ENCODE measurements around the gene ARVCF.

Gene ARVCF

DNA sequence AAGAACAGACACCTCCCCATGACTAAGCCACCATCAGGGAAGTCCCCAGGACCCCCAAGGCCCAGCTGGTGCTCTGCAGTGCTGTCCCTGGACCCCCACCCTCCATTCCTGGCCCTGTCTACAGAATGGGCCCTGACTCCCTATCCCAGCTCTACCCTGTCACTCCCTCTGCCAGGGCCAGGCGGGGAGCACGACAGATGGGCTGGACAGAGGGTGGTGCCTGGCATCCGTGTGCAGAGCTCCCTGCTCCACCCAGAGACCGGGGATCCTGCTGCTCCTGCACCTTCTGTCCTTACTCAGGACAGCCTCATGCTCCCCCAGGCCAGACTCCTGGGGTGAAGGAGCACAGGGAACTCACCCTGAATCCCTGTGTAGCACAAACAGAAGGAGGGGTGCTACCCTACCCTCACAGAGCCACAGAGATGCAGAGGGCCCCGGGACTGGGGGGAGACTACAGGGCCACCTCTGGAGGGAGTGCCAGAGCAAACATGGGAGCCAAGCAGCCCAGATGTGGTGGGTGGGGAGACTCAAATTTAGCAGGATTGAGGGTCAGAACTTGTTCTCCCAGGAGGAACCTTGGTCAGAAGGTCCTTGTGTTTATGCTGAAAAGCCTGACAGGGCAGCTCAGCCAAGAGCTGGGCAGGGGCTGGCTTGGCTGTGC lies 2.0 kb downstream of the ARVCF start:
- peak; percentile 32 for DNase-seq

DNA sequence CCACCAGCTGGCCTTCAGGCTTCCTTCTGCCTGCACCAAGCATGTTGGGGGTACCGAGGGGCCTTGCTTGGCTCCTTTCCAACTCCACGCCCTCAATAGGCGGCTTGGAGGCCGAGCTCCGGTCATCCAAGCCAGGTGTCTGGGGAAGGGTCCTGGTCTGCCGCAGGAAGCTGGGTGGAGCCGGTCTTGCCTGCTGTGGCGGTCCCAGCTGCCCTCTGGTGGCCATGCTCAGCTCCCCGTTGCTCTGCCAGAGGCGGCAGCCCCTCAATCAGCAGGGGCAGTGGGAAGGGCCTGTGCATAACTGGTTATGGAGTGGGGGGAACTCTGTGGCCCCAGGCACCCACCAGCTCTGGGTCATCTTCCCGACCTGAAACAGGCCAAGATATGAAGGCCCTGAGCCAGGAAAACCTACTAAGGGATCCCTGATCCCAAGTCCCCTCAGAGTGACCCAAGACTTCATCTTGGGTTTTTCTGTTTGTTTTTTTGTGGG lies 3.2 kb downstream of the ARVCF start:
- DNase-seq: peak; percentile 57

DNA sequence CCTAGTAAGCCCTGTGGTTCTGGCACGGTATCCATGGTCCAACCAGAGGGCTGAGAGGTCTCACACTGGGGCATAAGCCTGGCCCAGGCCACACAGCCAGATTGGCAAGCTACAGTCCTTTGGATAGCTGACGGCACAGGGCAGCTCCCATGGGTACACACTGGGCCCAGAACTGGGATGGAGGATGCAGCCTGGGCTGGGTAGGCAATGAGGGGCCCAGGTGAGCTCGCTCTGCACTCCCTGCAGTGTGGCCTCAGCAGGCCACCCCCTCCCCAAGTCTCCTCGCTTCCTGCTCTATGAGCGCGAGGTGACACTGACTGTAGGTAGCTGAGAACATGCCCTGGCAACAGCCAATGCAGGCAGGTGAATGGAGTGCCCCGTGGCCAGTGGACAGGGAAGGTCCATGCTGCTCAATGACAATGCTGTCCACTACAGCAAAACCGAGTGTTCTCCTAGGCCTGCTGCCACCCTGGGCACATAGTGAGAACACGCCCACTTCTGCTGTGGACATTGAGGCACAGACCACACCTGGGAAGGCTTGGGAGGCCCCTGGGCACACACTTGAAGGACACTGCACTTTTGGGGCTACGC lies 3.8 kb downstream of the ARVCF start:
- DNase-seq: no peak

DNA sequence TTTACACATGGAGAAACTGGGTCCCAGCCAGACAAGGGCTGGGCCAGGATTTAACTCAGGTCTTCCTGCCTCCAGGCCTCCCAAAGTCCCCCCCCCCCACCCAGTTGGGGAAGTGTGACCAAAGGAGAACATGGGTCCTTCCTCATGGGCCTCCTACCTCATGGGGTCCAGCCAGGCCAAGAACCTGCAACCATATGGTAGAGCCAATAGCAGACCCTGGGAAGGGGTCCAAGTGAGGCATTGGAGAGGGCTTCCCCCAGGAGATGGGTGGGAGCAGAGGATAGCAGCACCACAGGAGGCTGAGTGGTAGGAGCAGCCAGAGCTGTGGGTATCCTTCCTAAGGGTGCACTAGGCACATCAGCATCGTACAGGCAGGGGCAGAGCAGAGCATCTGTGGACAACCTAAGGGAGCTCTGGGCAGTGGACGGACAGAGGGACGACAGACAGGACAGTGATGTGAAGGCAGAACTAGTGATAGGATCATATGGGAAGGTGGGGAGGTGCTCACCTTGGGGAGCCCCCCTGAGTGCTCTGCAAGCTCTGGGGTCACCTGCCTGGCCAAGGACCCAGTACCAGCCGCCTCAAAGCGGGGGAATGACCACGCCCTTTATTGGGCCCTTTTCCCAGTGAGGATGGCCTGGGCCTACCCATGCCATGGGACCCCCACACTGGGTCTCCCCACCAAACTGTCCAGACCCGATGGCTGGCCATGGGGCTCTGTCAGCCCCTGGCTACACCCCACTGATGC lies 4.5 kb downstream of the ARVCF start:
- no peak for DNase-seq

DNA sequence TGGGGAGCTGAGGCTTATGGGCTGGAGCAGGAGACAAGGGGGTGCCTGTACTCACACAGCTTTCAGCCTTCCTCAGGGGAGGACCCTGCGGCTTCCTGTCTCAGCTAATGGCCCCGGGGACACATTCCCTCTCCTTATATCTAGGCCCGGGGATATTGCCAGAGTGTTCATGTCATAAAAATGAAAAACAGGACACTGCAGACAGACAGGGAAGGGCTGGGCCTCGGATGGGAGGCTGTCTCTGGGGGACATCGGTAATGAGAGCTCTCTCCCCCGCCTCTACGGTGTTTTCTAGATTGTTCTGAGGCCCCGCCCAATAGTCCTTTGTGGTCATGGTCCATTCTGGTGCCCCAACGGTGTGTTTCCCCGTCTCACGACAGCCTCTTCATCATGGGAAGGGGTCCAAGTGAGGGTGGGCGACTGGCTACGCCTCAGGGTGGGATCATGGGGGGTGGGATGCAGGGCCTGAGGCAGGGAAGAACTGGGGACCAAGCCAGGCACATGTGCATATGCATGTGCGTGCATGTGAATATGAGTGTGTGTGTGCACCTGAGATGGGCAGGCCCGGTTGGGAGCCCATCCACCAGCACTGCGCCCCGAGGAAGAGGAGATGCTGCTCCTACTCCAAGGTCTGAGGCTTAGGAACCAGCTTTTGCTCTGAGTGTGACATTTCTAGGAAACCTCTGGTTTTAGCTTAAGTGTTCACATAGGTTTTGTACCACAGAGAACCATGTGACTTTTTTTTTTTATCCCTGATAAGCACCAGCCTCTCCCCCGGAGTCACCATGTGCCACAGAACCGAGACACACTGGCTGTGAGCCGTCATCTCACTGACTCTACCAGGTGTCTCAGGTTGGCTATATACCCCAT lies 5.3 kb downstream of the ARVCF start:
- peak; percentile 80 for DNase-seq

DNA sequence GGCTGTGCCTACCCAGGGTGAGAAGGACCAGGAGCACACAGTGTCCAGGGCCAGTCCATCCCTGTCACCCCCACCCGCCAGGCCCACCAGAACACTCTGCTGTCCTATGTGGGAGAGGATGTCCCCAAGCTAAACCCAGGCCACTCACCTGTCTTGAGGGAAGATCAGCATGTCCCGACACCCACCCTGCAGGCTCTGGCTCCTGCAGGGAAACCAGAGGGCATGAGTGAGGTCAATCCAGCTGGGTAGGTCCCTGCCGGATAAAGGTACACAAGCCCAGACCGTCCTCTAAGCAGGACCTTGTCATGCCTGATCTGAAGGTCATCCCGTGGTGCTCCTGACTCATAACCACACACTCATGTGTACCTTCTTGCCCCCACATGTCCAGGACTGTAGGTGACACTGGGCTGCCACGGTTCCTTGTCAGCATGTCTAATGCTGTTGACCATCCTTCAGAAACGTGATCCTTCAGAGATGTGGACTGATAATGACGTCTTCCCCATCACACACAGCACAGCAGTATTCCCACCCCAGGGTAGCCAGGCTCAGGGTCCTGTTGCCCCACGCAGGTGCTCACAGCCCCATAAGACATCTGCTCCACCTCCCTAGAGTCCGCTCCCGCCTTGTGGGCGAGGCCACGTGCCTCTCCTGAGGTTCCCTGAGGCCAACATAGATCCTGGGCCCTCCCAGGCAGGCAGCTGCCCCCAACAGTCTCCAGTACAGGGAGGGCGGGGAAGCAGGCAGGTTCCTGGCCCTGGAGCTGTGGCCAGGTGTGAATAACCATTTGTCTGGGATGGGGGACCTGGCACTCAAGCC lies 6.1 kb downstream of the ARVCF start:
- no peak for DNase-seq

DNA sequence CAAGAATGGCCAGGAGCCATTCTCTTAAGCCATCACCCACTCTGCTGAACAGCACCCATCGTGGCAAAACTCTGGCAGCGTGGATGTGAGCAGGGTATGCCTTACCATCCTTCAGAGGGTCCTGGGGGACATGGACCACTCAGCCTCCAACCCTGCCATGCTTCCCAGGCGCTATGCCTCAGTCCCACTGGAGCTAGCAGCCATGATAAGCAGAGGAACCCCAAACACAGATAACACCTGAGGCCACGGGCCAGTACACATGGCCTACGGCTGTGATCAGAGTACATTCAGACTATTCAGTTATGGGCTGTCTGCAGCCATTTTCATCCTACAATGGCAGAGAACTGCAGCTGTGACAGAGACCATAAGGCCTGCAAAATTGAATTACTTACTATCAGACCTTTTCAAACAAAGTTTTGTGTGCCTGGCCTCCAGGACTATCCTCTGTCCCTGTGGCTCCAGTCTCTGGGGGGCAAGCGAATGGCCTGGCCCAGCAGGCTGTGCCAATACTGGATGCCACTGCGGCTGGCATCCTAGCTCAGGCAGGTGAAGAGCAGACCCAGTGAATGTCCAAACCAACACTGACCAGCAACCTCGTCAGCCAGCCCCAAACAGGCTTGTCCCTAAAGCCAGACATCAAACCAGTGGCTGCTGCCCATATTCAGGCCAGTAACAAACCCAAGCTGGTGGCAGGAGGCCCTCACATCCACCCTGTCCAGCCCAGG lies 6.9 kb downstream of the ARVCF start:
- DNase-seq: no peak

DNA sequence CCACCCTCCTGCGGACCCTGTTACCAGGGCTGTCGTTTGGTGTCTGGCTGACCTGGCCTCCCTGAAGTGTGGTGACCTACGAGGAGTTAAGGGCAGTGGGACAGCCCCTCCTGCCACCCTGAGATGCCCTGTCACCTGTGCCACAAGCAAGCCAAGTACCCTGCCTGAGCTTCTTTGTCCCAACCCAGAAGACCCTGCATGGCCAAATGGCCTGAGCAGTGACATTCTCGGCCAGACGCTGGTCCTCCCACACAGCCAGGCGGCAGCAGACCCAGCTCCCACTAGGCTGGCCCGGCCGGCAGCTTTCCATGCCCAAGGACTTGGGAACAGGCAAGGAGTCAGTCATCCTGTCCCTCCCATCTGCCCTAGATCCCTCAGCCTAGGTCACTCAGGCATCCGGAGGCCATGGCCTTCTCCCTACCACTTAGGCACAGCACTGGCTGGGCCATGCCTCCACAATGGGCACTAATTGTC lies 7.6 kb downstream of the ARVCF start:
- no peak for DNase-seq

DNA sequence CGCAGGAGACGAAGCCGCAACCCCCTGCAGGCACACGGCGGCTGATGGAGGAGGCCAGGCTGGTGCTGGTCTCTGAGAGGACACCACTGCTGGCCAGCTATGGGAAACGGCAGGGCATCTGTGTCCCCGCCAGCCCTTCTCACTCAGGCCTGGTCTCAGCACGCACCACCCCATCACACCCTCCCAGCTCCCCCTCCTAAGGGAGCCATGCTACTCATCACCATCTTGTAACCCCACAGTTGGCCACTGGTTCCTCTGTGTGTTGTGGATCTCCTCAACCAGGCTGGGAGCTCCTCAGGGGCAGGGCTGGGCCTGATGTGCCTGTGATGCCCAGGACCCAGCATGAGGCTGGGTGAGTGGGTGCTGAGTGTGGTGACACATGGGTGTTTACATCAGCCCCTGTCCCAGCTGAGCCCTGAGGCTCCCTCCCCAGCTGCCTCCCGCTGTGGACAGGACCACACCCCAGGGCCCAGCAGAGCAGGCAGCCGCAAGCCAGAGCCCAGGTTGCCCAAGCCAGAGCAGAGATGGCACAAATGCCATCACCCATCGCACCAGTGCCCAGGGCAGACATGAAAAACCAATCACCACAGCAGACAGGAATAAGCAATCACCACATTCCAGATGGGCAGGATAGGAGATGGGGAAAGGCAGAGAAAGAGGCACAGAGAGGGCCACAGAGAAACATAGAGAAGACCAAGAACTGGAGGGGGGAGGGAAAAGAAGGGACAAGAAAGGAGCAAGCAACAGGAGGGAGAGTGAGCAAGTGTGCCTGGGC lies 8.2 kb downstream of the ARVCF start:
- DNase-seq: no peak

DNA sequence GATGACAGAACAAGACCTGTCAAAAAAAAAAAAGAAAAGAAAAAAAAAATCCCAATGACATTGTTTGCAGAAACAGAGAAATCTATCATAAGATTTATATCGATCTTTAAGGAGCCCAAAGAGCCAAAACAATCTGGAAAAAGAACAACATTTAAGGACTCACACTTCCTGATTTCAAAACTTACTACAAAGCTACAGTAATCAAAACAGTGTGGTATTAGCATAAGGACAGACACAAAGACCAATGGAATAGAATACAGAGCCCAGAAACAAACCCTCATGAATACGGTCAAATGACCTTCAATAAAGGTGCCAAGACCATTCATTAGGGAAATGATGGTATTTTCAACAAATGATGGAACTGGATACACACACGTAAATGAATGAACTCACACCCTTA lies 12.2 kb downstream of the ARVCF start:
- DNase-seq: no peak

DNA sequence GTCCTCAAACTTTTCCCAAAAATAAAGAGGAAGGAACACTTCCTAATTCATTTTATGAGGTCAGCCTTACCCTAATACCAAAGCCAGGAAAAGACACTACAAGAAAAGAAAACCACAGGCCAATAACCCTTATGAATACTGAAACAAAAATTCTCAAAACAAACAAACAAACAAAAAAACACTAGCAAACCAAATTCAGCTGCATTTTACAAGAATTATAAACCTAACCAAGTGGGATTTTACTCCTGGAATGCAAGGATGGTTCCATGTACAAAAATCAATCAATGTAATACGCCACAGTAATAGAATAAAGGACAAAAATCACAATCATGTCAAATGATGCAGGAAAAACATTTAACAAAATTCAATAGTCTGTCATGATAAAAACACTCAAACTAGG lies 13.3 kb downstream of the ARVCF start:
- DNase-seq: no peak

DNA sequence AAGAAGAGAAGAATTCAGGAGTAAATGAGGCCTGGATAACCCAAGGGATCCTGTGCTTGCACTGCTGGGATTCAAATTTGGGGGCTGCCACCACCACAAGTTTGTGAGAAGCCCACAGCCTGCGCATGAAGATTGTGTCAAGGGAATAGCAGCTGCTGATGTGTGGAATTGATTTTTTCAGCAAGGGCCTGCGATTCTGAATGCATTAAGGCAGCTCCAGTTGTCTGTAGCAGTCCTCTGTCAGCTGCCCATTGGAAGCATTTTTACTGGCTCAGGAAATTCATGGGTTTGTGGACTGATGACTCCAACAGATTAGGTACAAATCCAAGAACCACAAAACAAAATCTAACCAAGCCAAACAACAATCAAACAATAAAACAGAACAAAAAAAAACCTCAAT lies 14.0 kb downstream of the ARVCF start:
- DNase-seq: no peak

DNA sequence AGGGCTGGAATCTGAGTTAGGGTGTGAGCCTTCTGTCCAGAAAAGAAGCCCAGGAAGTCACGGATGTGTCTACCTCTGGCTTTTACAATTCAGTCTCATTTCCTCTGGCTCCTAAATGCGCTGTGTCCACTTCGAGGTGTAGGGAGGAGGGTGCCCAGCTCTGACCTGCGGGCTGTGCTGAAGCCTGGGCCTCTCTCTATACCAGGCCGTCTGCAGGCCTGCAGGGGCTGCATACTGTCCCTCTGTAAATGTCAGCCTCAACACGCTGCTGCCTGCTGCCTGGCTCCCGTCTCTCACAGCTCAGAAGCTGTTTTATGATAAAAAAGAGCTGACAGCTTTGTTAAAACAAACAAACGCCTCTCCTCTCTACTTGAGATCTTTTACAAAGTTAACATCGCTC lies 14.5 kb downstream of the ARVCF start:
- no peak for DNase-seq

DNA sequence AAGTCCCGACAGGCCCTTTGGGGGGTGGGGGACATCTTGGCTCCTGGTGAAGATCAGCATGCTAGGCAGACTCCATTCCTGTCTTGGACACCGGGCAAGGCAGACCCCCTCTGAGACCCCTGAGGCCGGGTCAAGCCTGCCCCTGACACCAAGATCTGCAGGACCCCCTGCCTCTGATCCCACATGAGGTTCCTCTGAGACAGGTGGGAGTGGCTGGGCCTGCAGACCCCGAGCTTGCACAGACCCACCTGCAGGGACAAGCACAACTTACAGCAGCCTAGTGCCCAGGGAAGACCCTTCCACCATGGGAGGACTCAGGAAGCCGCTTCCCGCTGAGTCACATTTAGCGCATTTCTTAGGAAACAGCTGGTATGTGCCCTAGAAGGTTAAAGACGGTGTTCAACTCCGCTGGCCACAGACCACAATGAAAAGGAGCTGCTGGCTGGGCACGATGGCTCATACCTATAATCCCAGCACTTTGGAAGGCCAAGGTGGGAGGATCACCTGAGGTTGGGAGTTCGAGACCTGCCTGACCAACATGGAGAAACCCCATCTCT lies 15.5 kb downstream of the ARVCF start:
- DNase-seq: no peak

DNA sequence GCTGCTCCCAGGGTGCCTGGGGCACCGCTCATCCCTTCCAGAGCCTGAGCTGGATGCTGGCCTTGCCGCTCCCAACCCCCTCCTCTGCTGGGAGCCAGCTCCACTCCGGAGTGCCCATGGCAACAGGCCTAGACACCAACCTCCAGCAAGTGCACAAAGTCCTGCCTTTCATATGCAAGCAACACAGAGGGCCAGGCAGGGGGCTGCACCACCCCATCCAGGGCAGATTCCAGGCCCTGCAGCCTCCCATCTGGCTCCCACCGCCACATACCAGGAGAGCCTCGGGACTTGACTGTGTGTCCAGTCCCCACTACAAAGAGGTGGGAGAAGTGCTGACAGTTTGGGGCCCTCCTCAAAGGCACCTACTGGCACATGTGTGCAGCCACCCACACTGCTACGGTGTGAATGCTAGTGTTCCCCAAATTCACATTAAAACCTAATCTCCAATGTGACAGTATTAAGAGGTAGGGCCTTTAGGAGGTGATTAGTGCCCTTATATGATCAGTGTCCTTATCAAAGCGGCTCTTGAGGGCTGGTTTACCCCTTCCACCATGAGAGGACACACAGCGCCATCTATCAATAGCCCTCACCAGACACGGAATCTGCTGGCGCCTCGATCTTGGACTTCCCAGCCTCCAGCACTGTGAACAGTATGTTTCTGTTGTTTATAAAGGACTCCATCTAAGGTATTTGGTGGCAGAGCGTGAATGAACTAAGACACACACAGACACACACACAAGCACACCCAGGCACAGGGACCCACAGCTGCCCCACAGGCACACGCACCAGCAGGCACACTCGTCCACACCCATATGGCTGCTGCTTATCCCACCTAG lies 16.2 kb downstream of the ARVCF start:
- DNase-seq: peak; percentile 19

DNA sequence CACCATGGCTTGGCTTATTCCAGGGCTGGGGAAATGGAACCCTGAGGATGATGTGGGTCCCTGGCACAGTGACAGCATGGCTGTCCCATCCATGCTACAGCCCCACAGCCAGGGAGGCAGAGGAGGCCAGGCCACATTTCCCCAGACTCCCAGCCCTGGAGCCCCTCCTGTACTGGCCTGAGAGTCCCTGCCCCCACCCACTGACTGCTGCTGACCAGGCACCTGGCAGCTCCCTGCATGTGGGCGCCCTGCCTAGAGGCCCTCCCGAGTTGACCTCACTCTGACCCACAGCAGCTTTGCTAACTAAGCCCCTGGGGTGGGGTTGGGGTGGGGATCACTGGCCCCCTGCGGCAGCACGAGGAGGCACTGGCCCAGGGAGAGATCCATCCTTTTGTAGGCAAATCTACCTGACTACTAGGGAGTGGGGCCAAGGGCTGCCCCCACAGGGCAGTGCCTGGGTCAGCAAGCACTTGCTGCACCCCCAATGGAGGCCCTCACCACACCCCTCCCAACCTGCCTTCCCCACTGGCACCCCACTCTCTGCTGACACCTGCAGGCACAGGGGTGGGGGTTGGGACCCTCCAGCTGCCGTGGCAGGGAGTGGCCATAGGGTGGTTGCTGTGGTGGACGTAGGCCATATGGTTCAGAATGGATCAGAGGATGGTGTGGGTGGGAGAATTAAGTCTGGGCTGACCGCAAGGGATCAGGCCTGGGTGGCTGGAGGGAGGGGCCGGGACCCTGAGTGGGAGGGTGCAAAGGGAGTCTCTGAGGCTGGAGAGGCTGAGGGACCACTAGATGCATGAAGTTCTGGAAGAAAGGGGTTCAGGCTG lies 17.4 kb downstream of the ARVCF start:
- DNase-seq: no peak

DNA sequence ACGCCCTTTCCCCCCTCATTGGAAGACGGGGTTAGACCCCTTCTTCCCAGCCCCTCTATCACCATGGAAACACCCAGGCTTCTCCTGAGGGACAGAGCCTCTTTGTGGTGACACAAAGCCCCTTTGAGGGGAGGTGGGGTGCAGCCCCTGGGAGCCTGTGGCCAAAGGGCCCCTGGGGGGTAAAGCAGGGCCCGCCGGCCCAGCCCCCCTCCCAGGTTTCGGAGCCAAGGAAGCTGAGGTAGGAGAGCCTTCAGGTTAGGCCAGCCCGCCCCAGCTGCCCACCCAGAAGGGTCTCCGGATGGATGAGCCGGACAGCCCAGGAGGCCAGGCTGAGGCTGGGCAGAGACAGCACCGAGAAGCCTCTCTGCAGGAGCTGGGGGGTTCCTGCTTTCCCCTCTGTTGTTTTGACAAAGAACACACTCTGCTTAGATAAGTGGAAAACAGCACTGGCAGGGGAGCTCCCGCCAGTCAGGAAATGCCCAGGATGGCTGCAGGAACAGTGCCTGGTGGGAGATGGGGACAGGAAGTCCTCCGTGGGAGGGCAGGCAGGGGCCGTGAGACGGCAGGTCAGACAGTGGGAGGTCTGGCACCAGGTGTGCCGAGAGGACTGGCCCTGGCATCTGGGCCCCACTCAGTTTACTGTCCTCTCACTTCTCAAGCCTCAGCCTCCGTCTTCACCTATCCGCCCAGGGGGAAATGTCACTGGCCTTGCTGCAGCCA lies 18.2 kb downstream of the ARVCF start:
- DNase-seq: no peak
